ENCODE data around the gene OR10G4. TPM values are rescaled to one million over a fixed set of nuclear protein-coding genes. Genes with fewer than 3 reads are reported as not detected.

OR10G4 gene
- total RNA-seq (2021; ENCODE audit: unreplicated experiment): not detected
- not detected in 2 replicates for polyA plus RNA-seq (2012)
- not detected for Bru-seq, nascent RNA
- not detected for BruChase-seq, experiment 1, labeled RNA remaining after a 6-hour chase
- BruChase-seq, experiment 2, labeled RNA remaining after a 2-hour chase: not detected
- long read RNA-seq: 0 reads

GRCh38 chr11:124012697-124013096 is at the start of gene OR10G4:
OR10G4 (plus strand) TSS chr11:124012997; CDS start chr11:124015575, 2,578 bp downstream.
- Histone ChIP-seq H4K20me1 (ENCODE audit: insufficient read depth) (no peaks in the 10 kb centered on the region; the same call in 1 of the 2 replicates), H3K79me2 (ENCODE audit: insufficient read depth, low read length) (no peaks in the 10 kb centered on the region), H3K27ac (ENCODE audit: low read depth, low read length) (no peak within 1 kb of the TSS), H3K36me3 (ENCODE audit: control insufficient read depth in 1 of 2, insufficient read depth in 2 of 2, low read length in 2 of 2) (no peaks in the 10 kb centered on the region; a peak in 1 of 4 replicates), H3K27me3 (ENCODE audit: insufficient read depth, low read length) (peaks cover 19% of the 10 kb centered on the region), H2AFZ (ENCODE audit: low read depth, low read length, poor library complexity, severe bottlenecking) (no peak within 1 kb of the TSS), H3K4me1 (ENCODE audit: control insufficient read depth in 1 of 2, insufficient read depth in 2 of 2, low read length in 2 of 2) (no peaks in the 10 kb centered on the region), H3K9ac (ENCODE audit: low read length) (no peak within 1 kb of the TSS), H3K4me3 (replicated peaks in 1 of 2; ENCODE audit: low read depth in 1 of 2, low read length in 2 of 2) (no peak within 1 kb of the TSS), H3K9me3 (ENCODE audit: control insufficient read depth in 1 of 2, insufficient read depth in 1 of 2, low read depth in 1 of 2, low read length in 2 of 2) (no peaks in the 10 kb centered on the region), H3K4me2 (ENCODE audit: low read length) (no peak within 1 kb of the TSS), H3K9me2 (ENCODE audit: insufficient read depth) (no peaks in the 10 kb centered on the region)
- BruUV-seq (replicated peaks): no TSS peak
- intact Hi-C loops (cut with micrococcal nuclease): no loop called here
- no peak for TF ChIP-seq POLR2AphosphoS5 (IDR thresholded peaks at IDR 0.05; ENCODE audit: low read depth, low read length)
- ChIA-PET POLR2A (no interaction called here), RAD21 (ENCODE audit: low non-redundant PET in 1 of 2, low total read pairs in 2 of 2, uncharacterized antibody in 2 of 2, unreplicated experiment in 2 of 2) (no interaction called here), CTCF (no interaction called here)
- DNase-seq (ENCODE audit: low read depth, low spot score) (no peak), ATAC-seq (no peak)

GRCh38 chr11:123973816-123974215 is 39.0 kb upstream of the OR10G4 start:
- no peaks in the 10 kb centered on the region for H3K4me1 ChIP-seq (ENCODE audit: control insufficient read depth in 1 of 2, insufficient read depth in 2 of 2, low read length in 2 of 2)
- ChIA-PET POLR2A (no interaction called here), RAD21 (ENCODE audit: low non-redundant PET in 1 of 2, low total read pairs in 2 of 2, uncharacterized antibody in 2 of 2, unreplicated experiment in 2 of 2) (no interaction called here), CTCF (no interaction called here)
- no peak overlapping the region for H3K9ac ChIP-seq (ENCODE audit: low read length)
- H3K9me3 ChIP-seq (ENCODE audit: control insufficient read depth in 1 of 2, insufficient read depth in 1 of 2, low read depth in 1 of 2, low read length in 2 of 2): no peaks in the 10 kb centered on the region
- DNase-seq (ENCODE audit: low read depth, low spot score) (peak; percentile 13), ATAC-seq (no peak)
- intact Hi-C loops (cut with micrococcal nuclease): no loop called here
- BruUV-seq (replicated peaks): no TSS peak
- H3K27me3 ChIP-seq (ENCODE audit: insufficient read depth, low read length): 0 out of 2 replicates have a peak, but pooled peaks cover 3% of the 10 kb centered on the region
- no peak overlapping the region for H3K27ac ChIP-seq (ENCODE audit: low read depth, low read length)
- TF ChIP-seq FOSL1 (IDR thresholded peaks at IDR 0.05; ENCODE audit: low read depth) (peak; percentile 77), EZH2 (IDR thresholded peaks at IDR 0.05) (no peak), REST (IDR thresholded peaks at IDR 0.05; ENCODE audit: low read depth) (no peak), JUND (IDR thresholded peaks at IDR 0.05) (peak; percentile 66), SP1 (IDR thresholded peaks at IDR 0.05; ENCODE audit: low read depth) (peak; percentile 49)
- no peak overlapping the region for H2AFZ ChIP-seq (ENCODE audit: low read depth, low read length, poor library complexity, severe bottlenecking)
- H3K79me2 ChIP-seq (ENCODE audit: insufficient read depth, low read length): no peaks in the 10 kb centered on the region
- H3K4me2 ChIP-seq (ENCODE audit: low read length): no peak overlapping the region
- H3K9me2 ChIP-seq (ENCODE audit: insufficient read depth): no peaks in the 10 kb centered on the region
- H3K36me3 ChIP-seq (ENCODE audit: control insufficient read depth in 1 of 2, insufficient read depth in 2 of 2, low read length in 2 of 2): no peaks in the 10 kb centered on the region
- no peak overlapping the region for H3K4me3 ChIP-seq (replicated peaks in 1 of 2; ENCODE audit: low read depth in 1 of 2, low read length in 2 of 2)
- no peaks in the 10 kb centered on the region for H4K20me1 ChIP-seq (ENCODE audit: insufficient read depth)

Measured in HCT116 (cell line).